Thyroid gland (tissue), 4 donors: Measurements from ENCODE around the gene SPDYE5.

Experiments used
- CTCF ChIP-seq, 6 experiments: fragments of 200-600 bp in 3 of 6; fragments of 450-650 bp in 3 of 6; sonication (generic) in 3 of 6; IDR thresholded peaks; one replicate each; pipeline ENCODE4 v1.5.1; 2016 to 2019; ENCODE audit warnings: antibody characterized with exemption in 6 of 6, mild to moderate bottlenecking in 2 of 6, inconsistent platforms in 1 of 6, moderate library complexity in 1 of 6
- POLR2A ChIP-seq, 2 donors: fragments of 450-650 bp; IDR thresholded peaks; one replicate each; pipeline ENCODE4 v1.6.1; 2017; ENCODE audit warnings: antibody characterized with exemption in 2 of 2, mild to moderate bottlenecking in 2 of 2, moderate library complexity in 1 of 2

GRCh38 chr7:75536491-75536890 lies 44.4 kb downstream of the SPDYE5 start:
- TF ChIP-seq POLR2A (IDR thresholded peaks at IDR 0.05) (no peak), CTCF (IDR thresholded peaks at IDR 0.05) (no peak)
